Endodermal cell (in vitro differentiated cells): ENCODE data around the gene TEN1. TPM values are rescaled to one million over a fixed set of nuclear protein-coding genes. Genes with fewer than 3 reads are reported as not detected.
"Not testable (repeated sequence)": the region's sequence is repeated elsewhere in the genome, so short reads cannot be mapped to it uniquely, and the experiment has no call there.

Source experiments
- DNase-seq: peaks from one replicate; pipeline ENCODE4 v3.0.0-alpha.2; 2017
- H3K27ac ChIP-seq: 2 replicates; pipeline ENCODE4 v1.5.1; 2013; ENCODE audit warnings: mild to moderate bottlenecking, low read depth, low read length, moderate library complexity
- H3K27me3 ChIP-seq: 2 replicates; pipeline ENCODE4 v1.6.1; 2013; ENCODE audit warnings: mild to moderate bottlenecking, low read length, moderate library complexity; ENCODE audit not compliant: insufficient read depth, control insufficient read depth, poor library complexity, severe bottlenecking
- H3K36me3 ChIP-seq: 2 replicates; pipeline ENCODE4 v1.7.0; 2013; ENCODE audit warnings: mild to moderate bottlenecking, low read length, moderate library complexity; ENCODE audit not compliant: control insufficient read depth, insufficient read depth
- H3K4me1 ChIP-seq: one replicate; pipeline ENCODE4 v1.7.0; 2013; ENCODE audit warnings: low read length; ENCODE audit not compliant: control insufficient read depth, insufficient read depth
- H3K4me3 ChIP-seq: 2 replicates; pipeline ENCODE4 v1.5.1; 2013; ENCODE audit warnings: mild to moderate bottlenecking, low read length, moderate library complexity
- H3K9ac ChIP-seq: 2 replicates; pipeline ENCODE4 v1.6.1; 2013; ENCODE audit warnings: mild to moderate bottlenecking, low read length, moderate library complexity; ENCODE audit not compliant: poor library complexity, severe bottlenecking; ENCODE audit errors: extremely low read depth
- H3K9me3 ChIP-seq: 2 replicates; pipeline ENCODE4 v1.6.1; 2013; ENCODE audit warnings: mild to moderate bottlenecking, low read length, moderate library complexity; ENCODE audit not compliant: control insufficient read depth
- H3K27ac Mint-ChIP-seq: 2 replicates; pipeline ENCODE4 v1.8.0; 2020; ENCODE audit warnings: mixed read lengths
- H3K27me3 Mint-ChIP-seq: 2 replicates; pipeline ENCODE4 v1.8.0; 2021; ENCODE audit warnings: mild to moderate bottlenecking, mixed read lengths; ENCODE audit not compliant: insufficient read depth
- H3K36me3 Mint-ChIP-seq: 2 replicates; pipeline ENCODE4 v1.8.0; 2020; ENCODE audit warnings: low read depth, mixed read lengths
- H3K4me1 Mint-ChIP-seq: 2 replicates; pipeline ENCODE4 v1.8.0; 2020; ENCODE audit warnings: mixed read lengths
- H3K4me3 Mint-ChIP-seq: 2 replicates; pipeline ENCODE4 v1.8.0; 2020; ENCODE audit warnings: mild to moderate bottlenecking, moderate library complexity, mixed read lengths
- H3K9me3 Mint-ChIP-seq: 2 replicates; pipeline ENCODE4 v1.8.0; 2020; ENCODE audit warnings: mild to moderate bottlenecking, mixed read lengths
- CTCF ChIP-seq: fragments of 200-600 bp; sonication (generic); conservative IDR thresholded peaks from 2 replicates; pipeline ENCODE4 v1.5.0; 2021; ENCODE audit warnings: antibody characterized with exemption, mild to moderate bottlenecking
- WGBS, 2 experiments: methylation state at CpG; one replicate each; pipeline versions ENCODE4 v1.1.5 to v1.1.7; 2013; ENCODE audit warnings: missing lambda C conversion rate in 2 of 2, mixed read lengths in 1 of 2; ENCODE audit not compliant: insufficient coverage in 1 of 2, insufficient read length in 1 of 2; 5-methylcytosine and 5-hydroxymethylcytosine counted together
- total RNA-seq, 2 donors: library from RNA; stranded (reverse); fragmentation: NEBNext Ultra II Directional in 1 of 2; extraction: Animal tissue kit (Norgen Biotek cat#: 25700) in 1 of 2; gene quantifications; 2 replicates in 1 of 2; 3 replicates in 1 of 2; pipeline ENCODE4 v1.2.1, GENCODE V29; 2021

The TEN1 gene
- total RNA-seq, 2 donors from 2014 or later = 12.1 to 15.3 TPM

GRCh38 chr17:75970011-75970523 lies 9.0 kb upstream of the TEN1 start:
- Histone ChIP-seq H3K4me1 (no peaks in the 10 kb centered on the region), H3K36me3 (peaks cover 65% of the 10 kb centered on the region), H3K27me3 (no peaks in the 10 kb centered on the region), H3K9me3 (no peaks in the 10 kb centered on the region), H3K27ac (no peak overlapping the region), H3K4me3 (no peak overlapping the region), H3K9ac (no peak overlapping the region)
- Mint-ChIP-seq H3K36me3 (peaks cover 53% of the 10 kb centered on the region), H3K9me3 (no peaks in the 10 kb centered on the region), H3K4me3 (no peak overlapping the region), H3K27me3 (no peaks in the 10 kb centered on the region), H3K4me1 (peaks cover 4% of the 10 kb centered on the region), H3K27ac (no peak overlapping the region)
- no peak for DNase-seq
- WGBS, 2 experiments = 95 to 96% methylated on average over 4 of the region's 4 CpGs
- no peak for TF ChIP-seq CTCF

GRCh38 chr17:75970626-75971025 lies 8.4 kb upstream of the TEN1 start:
- Histone ChIP-seq H3K36me3 (peaks cover 66% of the 10 kb centered on the region), H3K27me3 (no peaks in the 10 kb centered on the region), H3K9me3 (no peaks in the 10 kb centered on the region), H3K4me1 (no peaks in the 10 kb centered on the region), H3K4me3 (no peak overlapping the region), H3K27ac (no peak overlapping the region), H3K9ac (no peak overlapping the region)
- Mint-ChIP-seq H3K27me3 (no peaks in the 10 kb centered on the region), H3K9me3 (no peaks in the 10 kb centered on the region), H3K4me3 (no peak overlapping the region), H3K36me3 (peaks cover 50% of the 10 kb centered on the region), H3K27ac (peak overlapping the region; percentile 33), H3K4me1 (peaks cover 4% of the 10 kb centered on the region)
- WGBS, 2 experiments = 93 to 94% methylated on average over 7 of the region's 7 CpGs
- DNase-seq = no peak
- TF ChIP-seq CTCF = no peak

- not testable (repeated sequence) for DNase-seq, H3K27ac ChIP-seq, H3K9me3 Mint-ChIP-seq, H3K9me3 ChIP-seq, H3K4me1 ChIP-seq, H3K4me3 Mint-ChIP-seq, H3K9ac ChIP-seq, H3K27ac Mint-ChIP-seq, H3K27me3 Mint-ChIP-seq, H3K27me3 ChIP-seq
- H3K36me3 ChIP-seq = peaks cover 63% of the 10 kb centered on the region
- H3K4me1 Mint-ChIP-seq = peaks cover 21% of the 10 kb centered on the region
- H3K4me3 ChIP-seq = peak overlapping the region; percentile 96
- H3K36me3 Mint-ChIP-seq = peaks cover 51% of the 10 kb centered on the region
- WGBS, 2 experiments = 96 to 98% methylated on average over 5 to 6 of the region's 6 CpGs
Observed at GRCh38 chr17:75975187-75975586, 3.9 kb upstream of the TEN1 start.

- peaks cover 47% of the 10 kb centered on the region for H3K36me3 Mint-ChIP-seq
- H3K36me3 ChIP-seq = peaks cover 58% of the 10 kb centered on the region
- 96 to 100% methylated on average over 3 to 5 of the region's 5 CpGs for WGBS, 2 experiments
- H3K4me1 Mint-ChIP-seq = peaks cover 20% of the 10 kb centered on the region
- peak overlapping the region; percentile 96 for H3K4me3 ChIP-seq
- H3K27me3 ChIP-seq = no peaks in the 10 kb centered on the region
- no peak overlapping the region for H3K9ac ChIP-seq
- no peak for DNase-seq
- no peaks in the 10 kb centered on the region for H3K9me3 Mint-ChIP-seq
- peak overlapping the region; percentile 96 for H3K4me3 Mint-ChIP-seq
- H3K27ac Mint-ChIP-seq = no peak overlapping the region
- no peak overlapping the region for H3K27ac ChIP-seq
- TF ChIP-seq CTCF = no peak
- H3K9me3 ChIP-seq = no peaks in the 10 kb centered on the region
- peaks cover 1% of the 10 kb centered on the region for H3K4me1 ChIP-seq
- H3K27me3 Mint-ChIP-seq = no peaks in the 10 kb centered on the region
Observed at GRCh38 chr17:75975757-75976174, 3.3 kb upstream of the TEN1 start.
